Measurements from ENCODE around the gene FMO4.
"Not testable (repeated sequence)": the region's sequence is repeated elsewhere in the genome, so short reads cannot be mapped to it uniquely, and the experiment has no call there.

The FMO4 gene, protein sequence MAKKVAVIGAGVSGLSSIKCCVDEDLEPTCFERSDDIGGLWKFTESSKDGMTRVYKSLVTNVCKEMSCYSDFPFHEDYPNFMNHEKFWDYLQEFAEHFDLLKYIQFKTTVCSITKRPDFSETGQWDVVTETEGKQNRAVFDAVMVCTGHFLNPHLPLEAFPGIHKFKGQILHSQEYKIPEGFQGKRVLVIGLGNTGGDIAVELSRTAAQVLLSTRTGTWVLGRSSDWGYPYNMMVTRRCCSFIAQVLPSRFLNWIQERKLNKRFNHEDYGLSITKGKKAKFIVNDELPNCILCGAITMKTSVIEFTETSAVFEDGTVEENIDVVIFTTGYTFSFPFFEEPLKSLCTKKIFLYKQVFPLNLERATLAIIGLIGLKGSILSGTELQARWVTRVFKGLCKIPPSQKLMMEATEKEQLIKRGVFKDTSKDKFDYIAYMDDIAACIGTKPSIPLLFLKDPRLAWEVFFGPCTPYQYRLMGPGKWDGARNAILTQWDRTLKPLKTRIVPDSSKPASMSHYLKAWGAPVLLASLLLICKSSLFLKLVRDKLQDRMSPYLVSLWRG

DNA sequence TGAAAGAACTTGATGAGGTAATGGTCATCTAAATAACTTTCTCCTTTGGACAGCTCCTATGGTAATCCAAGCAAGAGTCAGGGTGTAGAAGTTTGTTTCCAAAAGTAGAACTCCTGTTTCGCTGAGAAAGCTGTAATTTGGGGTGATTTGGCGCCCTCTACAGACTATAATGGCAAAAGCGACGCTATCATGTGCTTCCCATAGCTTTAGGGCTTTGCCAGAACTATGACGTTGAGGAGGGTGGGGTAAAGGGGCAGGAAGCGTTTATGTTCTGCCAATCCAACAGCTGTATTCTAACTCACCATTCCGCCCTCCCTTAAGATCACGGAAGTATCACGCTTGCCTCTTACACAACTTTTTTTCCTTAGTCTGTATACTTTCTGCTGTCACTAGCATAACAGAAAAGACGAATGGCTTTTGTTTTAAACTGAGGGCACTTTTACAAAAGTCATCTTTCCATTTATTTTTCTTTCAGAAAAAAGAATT, at the start of gene FMO4:
Gene FMO4, plus strand, starts transcription at position 349 of the 486 bp plus-strand sequence. CDS start 5,643 bp downstream, outside the sequence.
- peak; percentile 32 to 59 for DNase-seq (ENCODE audit: low read depth in 1 of 2, low spot score in 1 of 2)

DNA sequence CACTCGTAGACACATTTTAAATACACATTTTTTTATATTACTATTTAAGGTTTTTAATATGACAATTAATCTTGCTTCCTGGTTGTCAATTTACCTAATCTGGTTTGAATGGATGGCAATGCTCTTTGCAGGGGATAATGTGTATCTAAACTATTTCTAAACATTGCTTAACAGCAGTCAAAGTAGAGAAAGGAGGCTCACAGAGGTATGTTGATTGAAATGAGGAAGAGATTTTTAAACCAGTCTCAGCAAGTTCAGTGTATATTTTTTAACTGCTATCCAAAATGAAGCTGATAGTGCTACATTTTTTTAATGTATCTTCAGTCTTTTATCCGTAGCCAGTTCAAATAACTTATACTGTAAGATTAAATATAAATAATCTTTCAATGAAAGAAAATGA, 48.3 kb upstream of the FMO4 start:
- no peak for DNase-seq (ENCODE audit: low read depth in 1 of 2, low spot score in 1 of 2)

DNA sequence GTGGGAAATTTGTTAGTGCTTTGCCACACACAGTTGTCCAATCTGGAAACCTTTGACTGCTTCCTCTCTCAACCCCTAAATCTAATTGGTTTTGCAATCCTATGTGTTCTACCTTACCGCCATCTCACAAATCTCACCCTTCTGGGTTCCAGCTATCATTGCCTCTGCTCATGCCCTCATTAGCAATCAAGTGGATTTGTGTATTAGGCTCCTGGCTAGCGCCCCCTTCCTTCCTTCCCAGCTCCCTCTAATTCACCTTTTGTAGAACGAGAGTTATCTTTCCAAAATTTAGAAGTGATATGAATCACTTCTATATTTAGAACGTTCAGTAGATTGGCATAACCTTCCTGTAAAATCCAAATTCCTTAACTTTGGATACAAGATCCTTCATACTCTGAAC, 47.1 kb upstream of the FMO4 start:
- DNase-seq (ENCODE audit: low read depth in 1 of 2, low spot score in 1 of 2), result no peak

DNA sequence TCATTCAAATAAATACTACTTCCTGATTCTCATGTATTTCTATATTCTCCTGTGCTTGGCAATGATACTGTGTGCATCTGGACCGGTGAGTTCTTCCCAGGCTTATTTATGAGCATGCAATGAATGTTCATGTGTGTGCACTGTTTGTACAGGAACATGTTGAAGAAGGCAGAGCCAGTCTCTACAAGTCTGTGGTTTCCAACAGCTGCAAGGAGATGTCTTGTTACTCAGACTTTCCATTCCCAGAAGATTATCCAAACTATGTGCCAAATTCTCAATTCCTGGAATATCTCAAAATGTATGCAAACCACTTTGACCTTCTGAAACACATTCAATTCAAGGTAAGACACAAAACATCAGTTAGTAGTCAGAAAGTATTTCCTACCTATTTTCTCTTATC, 46.6 kb upstream of the FMO4 start:
- DNase-seq (ENCODE audit: low read depth in 1 of 2, low spot score in 1 of 2), result no peak

DNA sequence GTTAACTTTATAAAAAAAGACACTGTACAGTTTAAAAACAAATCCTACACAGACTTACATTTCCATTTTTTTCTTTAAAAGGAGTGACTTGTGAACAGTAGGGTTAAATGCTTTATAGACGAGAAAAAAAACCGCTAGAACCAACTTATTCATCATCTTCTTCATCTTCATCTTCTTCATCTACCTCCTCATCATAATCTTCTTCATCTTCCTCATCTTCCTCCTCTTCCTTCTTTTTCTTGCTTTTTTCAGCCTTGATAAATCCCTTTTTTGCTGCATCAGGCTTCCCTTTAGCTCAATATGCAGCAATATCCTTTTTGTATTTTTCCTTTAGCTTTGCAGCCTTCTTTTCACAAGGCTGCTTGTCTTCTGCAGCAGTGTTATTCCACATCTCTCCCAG, 43.2 kb upstream of the FMO4 start:
- DNase-seq (ENCODE audit: low read depth in 1 of 2, low spot score in 1 of 2), result no peak

DNA sequence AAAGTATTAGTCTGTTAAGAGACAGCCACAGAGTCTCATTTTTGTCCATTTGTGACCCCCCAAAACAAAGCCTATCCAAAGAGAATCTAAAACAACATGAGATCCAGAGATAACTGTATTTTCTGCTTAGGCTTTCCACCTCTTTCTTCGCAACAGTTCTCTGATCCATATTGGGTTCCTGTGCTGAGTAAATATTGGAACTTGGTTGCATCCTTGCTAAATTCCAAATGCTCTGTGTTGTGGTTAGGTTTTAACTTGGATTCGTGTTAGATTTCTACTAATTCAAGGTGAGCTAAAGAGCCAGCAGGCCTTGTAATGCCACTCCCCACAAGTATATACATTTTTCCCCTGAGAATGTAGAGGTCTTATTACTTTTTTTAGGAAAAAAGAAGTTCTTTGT, 36.4 kb upstream of the FMO4 start:
- DNase-seq (ENCODE audit: low read depth in 1 of 2, low spot score in 1 of 2), result no peak

DNA sequence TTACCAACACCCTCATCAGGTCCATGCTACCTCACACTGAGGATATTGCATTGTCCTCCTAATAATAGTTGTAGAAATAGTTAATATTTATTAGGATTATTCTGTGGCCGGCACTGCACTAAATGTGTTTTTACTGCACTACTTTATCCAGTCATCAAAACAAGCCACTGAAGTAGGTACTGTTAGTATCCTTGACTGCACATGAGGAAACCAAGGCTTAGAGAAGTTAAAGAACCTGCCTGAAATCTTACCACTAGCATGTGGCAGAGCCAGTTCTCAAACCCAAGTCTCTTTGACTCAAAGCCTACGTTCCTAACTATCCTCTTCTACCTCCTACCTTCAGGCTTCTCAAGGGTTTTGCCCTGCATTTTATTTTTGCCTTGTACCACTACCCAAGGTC, 34.7 kb upstream of the FMO4 start:
- DNase-seq (ENCODE audit: low read depth in 1 of 2, low spot score in 1 of 2), result no peak

DNA sequence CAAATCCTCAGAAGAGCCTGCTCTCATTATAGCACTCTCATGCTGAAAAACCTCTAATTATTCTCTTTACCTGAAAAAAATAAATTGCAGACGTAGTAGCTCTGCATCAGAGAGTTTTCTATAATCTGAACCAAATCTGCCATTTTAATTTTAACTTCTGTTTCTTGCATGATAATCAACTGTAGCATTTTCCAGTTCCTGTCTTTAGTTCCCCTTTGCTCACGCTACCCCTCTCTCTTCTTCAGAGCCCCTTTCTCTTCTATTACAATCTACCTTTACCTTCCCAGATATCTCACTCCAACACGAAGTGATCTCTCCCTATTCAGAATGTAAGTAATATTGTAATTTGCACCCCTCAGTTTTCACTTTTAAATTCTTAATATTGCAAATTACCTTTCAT, 34.3 kb upstream of the FMO4 start:
- no peak for DNase-seq (ENCODE audit: low read depth in 1 of 2, low spot score in 1 of 2)

DNA sequence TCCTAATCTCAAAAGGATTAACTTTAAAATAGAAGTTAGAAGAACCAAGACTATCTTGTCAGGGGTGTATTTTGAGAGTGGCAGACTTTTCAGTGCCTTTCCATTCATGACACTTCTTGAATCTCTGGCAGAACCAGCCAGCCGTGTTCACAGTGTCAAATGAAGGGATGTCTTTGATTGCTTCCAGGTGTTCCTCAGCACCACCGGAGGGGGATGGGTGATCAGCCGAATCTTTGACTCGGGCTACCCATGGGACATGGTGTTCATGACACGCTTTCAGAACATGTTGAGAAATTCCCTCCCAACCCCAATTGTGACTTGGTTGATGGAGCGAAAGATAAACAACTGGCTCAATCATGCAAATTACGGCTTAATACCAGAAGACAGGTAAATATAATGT, 33.4 kb upstream of the FMO4 start:
- DNase-seq (ENCODE audit: low read depth in 1 of 2, low spot score in 1 of 2), result no peak

DNA sequence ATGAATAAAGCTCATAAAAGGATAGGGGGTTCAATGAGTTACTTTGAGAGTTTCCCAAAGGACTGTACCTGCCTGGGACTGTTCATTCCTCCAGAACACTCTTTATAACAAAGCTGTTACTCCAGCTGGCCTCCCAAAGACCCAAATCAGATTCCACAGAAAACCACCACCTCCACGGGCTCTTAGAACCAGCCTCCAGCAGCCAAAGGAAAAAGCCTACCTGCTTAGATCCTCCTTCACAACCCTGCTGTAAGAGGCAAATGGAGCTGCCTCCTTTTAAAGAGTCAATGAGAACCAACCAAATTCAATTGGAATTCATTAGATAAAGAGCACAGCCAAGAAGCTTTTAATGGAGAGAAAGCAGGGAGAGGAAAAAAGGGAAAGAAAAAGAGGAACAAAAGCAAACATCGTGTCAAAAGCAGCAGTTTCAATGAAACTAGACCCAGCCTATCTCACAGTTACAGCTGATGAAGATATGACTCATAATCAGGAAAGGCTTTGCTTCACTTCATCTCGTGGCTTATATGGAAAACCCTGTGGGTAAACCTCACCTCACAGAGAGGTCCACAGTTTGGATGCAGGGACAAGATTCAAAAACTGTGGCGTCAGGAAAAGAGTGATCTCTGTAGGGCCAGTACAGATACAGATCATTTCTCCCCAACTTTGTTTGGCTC, 27.8 kb upstream of the FMO4 start:
- DNase-seq (ENCODE audit: low read depth in 1 of 2, low spot score in 1 of 2), result no peak

DNA sequence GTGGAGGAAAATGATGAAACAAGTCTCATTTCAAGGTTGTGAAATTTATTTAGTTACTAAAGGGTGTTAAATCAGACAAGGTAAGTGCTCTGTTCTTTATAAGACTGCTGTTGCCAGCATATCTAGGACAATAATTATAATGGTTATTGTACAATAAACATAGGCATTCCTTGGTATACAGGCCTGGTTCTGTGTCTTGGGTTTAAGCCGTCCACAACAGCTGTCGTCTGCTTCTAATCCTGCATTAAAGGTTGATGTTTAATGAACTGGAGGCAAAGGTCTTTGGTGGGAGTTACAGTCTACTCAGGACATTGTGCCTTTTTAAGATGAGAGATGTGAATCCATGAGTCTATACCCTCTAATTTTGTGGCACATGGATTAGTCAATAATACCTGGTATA, 23.4 kb upstream of the FMO4 start:
- no peak for DNase-seq (ENCODE audit: low read depth in 1 of 2, low spot score in 1 of 2)

DNA sequence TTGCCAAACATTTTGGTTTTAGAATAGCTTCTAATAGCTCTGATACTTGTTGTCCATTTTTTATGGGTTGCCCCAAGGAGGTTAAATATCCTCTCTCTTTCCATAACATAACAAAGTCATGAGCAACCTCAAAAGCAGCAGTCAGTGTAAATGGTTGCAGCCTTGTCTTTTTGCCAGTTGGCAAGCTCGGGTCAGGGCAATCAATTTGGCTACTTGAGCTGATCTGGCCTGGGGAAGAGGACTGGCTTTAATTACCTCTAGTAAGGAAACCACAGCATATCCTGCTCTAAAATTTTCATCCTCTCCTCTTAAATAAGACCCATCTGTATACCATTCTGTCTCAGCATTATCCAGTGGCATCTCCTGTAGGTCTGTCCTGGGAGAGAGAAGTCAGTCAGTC, 21.2 kb upstream of the FMO4 start:
- DNase-seq (ENCODE audit: low read depth in 1 of 2, low spot score in 1 of 2), result no peak

DNA sequence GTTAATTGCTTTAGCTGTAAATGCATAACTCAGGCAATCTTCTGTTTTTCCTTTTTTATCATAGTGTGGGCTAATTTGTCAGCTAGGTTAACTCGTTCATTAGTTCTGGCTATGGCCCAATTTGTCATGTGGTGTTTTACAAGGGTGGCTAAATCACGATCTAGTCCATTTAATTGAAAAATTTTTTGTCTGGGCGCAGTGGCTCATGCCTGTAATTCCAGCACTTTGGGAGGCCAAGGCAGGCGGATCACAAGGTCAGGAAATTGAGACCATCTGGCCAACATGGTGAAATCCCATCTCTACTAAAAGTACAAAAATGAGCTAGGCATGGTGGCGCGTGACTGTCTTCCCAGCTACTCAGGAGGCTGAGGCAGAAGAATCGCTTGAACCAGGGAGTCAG, 18.6 kb upstream of the FMO4 start:
- not testable (repeated sequence) for DNase-seq (ENCODE audit: low read depth in 1 of 2, low spot score in 1 of 2)

DNA sequence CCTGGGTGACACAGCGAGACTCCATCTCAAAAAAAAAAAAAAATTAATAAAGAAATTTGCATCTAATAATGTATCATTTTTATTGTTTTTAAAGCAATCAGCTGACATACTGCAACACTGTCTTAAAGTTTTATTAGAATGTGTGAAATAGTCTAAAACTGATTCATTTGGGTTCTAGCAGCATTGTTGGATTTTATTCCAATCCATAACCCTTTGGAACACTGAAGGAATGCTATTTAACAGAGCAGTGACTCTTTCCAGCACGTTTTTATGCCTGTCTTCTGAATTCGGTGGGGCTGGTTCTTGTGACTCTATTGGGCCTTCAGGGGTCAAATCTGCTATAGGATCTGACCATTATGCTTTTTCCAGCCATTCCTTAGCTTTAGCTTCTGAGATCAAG, 18.2 kb upstream of the FMO4 start:
- DNase-seq (ENCODE audit: low read depth in 1 of 2, low spot score in 1 of 2), result no peak

DNA sequence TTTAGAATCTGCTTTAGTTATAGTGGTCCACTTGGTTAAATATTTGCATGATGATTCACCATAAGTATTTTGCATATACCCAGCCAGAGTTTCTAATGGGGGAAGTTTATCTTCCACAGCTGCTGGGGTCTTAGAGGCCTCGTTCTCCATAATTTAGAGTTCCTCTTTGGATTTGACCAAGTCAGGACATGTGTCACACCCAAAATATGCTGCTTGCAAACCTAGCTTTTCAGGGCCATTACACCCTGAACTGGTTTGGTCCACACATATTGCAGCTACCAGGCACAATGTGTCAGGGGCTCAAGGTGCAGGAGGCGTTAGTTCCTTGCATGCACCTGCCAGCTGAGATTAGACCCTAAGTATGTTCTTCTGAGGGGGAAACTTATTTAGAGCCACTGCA, 17.1 kb upstream of the FMO4 start:
- DNase-seq (ENCODE audit: low read depth in 1 of 2, low spot score in 1 of 2), result no peak

DNA sequence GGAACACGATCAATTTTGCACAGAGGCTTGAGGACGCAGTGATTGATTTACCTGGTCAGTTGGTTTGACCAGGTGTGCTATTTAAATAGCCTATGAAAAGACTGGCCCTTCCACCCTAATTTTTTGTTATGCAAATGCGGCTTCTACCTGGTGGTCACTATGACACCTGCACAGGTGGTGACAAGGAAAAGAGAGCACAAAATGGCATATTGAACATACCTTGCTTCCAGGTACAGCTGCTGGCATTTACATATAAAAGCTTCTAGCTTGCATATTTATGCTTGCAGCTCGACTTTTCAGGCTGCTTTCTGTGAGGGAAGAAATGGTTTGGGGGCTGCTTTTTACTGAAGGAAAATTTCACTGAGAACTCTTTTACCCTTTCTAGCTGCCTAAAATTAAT, 15.3 kb upstream of the FMO4 start:
- DNase-seq (ENCODE audit: low read depth in 1 of 2, low spot score in 1 of 2), result no peak

DNA sequence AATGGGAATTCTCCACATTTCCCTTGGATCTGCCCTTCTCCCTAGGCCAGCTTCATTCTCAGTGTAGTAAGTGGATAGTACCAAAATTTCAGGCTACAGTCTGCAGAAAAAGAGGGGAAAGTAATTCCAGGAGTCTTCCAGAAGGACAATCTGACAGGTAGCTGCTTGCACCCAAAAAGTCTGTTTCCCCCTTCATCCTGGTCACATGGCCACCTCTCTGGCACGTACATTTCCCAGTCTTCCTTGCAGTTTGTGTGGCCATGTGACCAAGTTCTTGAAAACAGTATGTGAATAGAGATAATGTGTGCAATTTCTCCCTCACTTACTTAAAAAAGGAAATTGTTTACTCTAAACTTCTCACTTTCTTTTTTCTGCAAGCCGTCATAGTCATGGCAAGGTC, 14.6 kb upstream of the FMO4 start:
- DNase-seq (ENCODE audit: low read depth in 1 of 2, low spot score in 1 of 2), result no peak

DNA sequence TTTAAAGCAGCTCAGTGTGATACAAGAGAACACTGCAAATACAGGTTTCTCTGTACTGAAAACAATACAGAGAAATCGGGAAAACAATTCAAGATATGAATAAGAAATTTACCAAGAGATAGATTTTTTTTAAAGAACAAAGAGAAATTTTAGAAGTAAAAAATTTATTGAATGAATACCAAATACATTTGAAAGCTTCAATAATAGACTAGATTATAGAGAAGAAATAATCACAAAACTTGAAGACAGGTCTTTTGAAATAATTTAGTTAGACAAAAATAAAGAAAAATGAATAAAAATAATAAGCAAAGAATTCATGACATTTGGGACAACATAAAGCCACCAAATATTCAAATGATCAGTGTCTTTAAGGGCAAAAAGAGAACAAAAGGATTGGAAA, 13.6 kb upstream of the FMO4 start:
- no peak for DNase-seq (ENCODE audit: low read depth in 1 of 2, low spot score in 1 of 2)

DNA sequence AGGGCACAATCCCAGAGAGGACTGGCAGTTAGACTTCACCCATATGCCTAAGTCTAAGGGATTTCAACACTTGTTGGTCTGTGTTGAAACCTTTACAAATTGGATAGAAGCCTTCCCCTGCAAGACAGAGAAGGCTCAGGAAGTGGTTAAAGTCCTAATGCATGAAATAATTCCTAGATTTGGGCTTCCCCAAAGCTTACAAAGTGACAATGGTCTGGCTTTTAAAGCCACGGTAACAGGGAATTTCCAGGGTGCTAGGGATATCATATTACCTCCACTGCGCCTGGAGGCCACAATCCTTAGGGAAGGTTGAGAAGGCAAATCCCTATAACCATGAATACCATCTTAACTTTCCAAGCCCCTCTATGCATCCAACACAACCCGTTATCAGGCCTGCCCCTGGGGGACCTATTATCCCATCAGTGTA, 3.3 kb upstream of the FMO4 start:
- DNase-seq (ENCODE audit: low read depth in 1 of 2, low spot score in 1 of 2), result no peak

DNA sequence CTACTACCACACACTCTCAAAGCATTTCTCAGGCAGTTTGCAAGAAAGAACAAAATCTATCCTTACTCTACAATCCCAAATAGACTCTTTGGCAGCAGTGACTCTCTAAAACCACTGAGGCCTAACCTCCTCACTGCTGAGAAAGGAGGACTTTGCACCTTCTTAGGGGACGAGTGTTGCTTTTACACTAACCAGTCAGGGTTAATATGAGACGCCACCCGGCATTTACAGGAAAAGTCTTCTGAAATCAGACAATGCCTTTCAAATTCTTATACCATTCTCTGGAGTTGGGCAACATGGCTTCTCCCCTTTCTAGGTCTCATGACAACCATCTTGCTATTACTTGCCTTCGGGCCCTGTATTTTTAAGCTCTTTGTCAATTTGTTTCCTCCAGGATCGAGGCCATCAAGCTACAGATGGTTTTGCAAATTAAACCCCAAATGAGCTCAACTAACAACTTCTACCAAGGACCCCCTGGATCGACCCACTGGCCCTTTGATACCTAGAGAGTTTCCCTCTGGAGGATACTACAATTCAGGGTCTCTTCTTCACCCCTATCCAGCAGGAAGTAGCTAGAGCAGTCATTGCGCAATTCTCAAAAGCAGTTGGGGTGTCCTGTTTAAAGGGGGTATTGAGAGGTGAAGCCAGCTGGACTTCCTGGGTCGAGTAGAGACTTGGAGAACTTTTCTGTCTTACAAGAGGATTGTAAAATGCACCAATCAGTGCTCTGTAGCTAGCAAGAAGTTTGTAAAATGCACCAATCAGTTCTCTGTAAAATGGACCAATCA, 2.0 kb upstream of the FMO4 start:
- DNase-seq (ENCODE audit: low read depth in 1 of 2, low spot score in 1 of 2), result no peak

DNA sequence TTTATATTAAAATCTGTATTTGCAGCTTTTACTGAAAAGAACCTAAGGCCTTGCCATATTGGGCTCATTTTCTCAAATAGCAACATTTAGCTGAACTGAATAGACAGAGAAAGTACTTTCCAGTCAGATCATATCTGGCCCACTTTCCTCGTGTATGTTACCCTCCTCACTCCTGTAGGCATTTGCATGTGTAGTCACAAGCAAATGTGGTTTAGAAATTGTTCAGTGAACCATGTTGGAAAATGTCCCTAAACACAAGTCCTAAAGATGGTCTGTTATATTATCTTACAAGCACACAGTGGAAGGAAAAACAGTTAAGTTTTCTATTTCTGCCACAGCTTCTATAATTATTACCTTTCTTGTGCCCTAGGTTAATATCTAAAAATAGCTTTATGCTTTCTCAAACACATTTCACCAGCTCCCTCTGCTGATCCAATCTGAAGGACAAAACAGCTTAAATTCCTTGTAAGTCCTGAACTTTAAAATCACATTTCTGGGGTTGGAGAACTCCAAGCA, 606 bp upstream of the FMO4 start:
- DNase-seq (ENCODE audit: low read depth in 1 of 2, low spot score in 1 of 2), result no peak
